HCT116 (cell line): ENCODE results near the gene SENP6. TPM values are rescaled to one million over a fixed set of nuclear protein-coding genes. Genes with fewer than 3 reads are reported as not detected.

Source experiments
- ATAC-seq: fragments of 200-7000 bp; cut with Tn5 transposase; 2 replicates; pipeline ENCODE4 v1.9.1; 2020; ENCODE audit warnings: mild to moderate bottlenecking, moderate library complexity
- BruUV-seq: library from RNA; stranded (reverse); fragments of 400-500 nt; replicated peaks from 2 replicates; lab custom pipeline; 2021; lab: Mats Ljungman, UMichigan
- CTCF ChIA-PET: fragments of 300-600 bp; sonication (Branson Sonifier 250); formaldehyde crosslinking; loops from one replicate; lab custom pipeline; 2021; ENCODE audit warnings: antibody characterized with exemption; lab: Charles Lee
- POLR2A ChIA-PET: fragments of 300-600, 350-600 bp; sonication (Branson Sonifier 250); formaldehyde crosslinking; loops from one replicate; lab custom pipeline; 2021; ENCODE audit warnings: antibody characterized with exemption; lab: Charles Lee
- RAD21 ChIA-PET, 2 experiments: fragments of 300-600 bp; sonication (Branson Sonifier 250); formaldehyde crosslinking; loops; one replicate each; lab custom pipeline; 2023; ENCODE audit warnings: low total read pairs in 2 of 2; ENCODE audit not compliant: uncharacterized antibody in 2 of 2, unreplicated experiment in 2 of 2, low non-redundant PET in 1 of 2; lab: Charles Lee
- DNase-seq: peaks from one replicate; pipeline ENCODE4 v3.0.0-alpha.2; 2010; ENCODE audit warnings: low read depth, low spot score
- H2AFZ ChIP-seq: fragments of 200-600 bp; shearing (Covaris generic), sonication (generic); 2 replicates; pipeline ENCODE4 v1.6.1; 2017; ENCODE audit warnings: low read depth, mixed run types, mixed read lengths, antibody characterized with exemption, low read length; ENCODE audit not compliant: poor library complexity, severe bottlenecking
- H3K27ac ChIP-seq: 2 replicates; pipeline ENCODE4 v1.5.1; 2012; ENCODE audit warnings: low read depth, low read length
- H3K27me3 ChIP-seq: fragments of 200-600 bp; sonication (generic); 2 replicates; pipeline ENCODE4 v1.6.1; 2016; ENCODE audit warnings: mixed run types, low read length, mixed read lengths; ENCODE audit not compliant: insufficient read depth
- H3K36me3 ChIP-seq, 2 experiments: fragments of 200-500 bp in 1 of 2; fragments of 200-600 bp in 1 of 2; sonication (Bioruptor generic) in 1 of 2; sonication (generic) in 1 of 2; 2 replicates each; pipeline versions ENCODE4 v1.5.1 to v1.6.1; 2014 to 2016; ENCODE audit warnings: low read length in 2 of 2, inconsistent platforms in 1 of 2, mixed read lengths in 1 of 2, mixed run types in 1 of 2; ENCODE audit not compliant: insufficient read depth in 2 of 2, control insufficient read depth in 1 of 2
- H3K4me1 ChIP-seq, 2 experiments: fragments of 200-600 bp in 1 of 2; sonication (generic) in 1 of 2; 2 replicates each; pipeline versions ENCODE4 v1.5.1 to v1.6.1; 2012 to 2017; ENCODE audit warnings: low read length in 2 of 2, inconsistent platforms in 1 of 2, mild to moderate bottlenecking in 1 of 2, mixed read lengths in 1 of 2, mixed run types in 1 of 2, moderate library complexity in 1 of 2; ENCODE audit not compliant: insufficient read depth in 2 of 2, control insufficient read depth in 1 of 2
- H3K4me2 ChIP-seq: fragments of 200-600 bp; sonication (generic); 2 replicates; pipeline ENCODE4 v1.6.1; 2017; ENCODE audit warnings: mixed run types, low read length, mixed read lengths
- H3K4me3 ChIP-seq, 2 experiments: fragments of 200-600 bp in 1 of 2; sonication (generic) in 1 of 2; replicated peaks in 1 of 2; 2 replicates each; pipeline ENCODE4 v1.5.1; 2011 to 2016; ENCODE audit warnings: low read length in 2 of 2, control low read depth in 1 of 2, low read depth in 1 of 2, mild to moderate bottlenecking in 1 of 2, mixed read lengths in 1 of 2, mixed run types in 1 of 2
- H3K79me2 ChIP-seq: fragments of 200-600 bp; sonication (generic); 2 replicates; pipeline ENCODE4 v1.6.1; 2017; ENCODE audit warnings: mild to moderate bottlenecking, mixed run types, low read length, moderate library complexity, mixed read lengths; ENCODE audit not compliant: insufficient read depth
- H3K9ac ChIP-seq: fragments of 200-600 bp; sonication (generic); 2 replicates; pipeline ENCODE4 v1.6.1; 2016; ENCODE audit warnings: low read length, mixed read lengths
- H3K9me2 ChIP-seq: fragments of 200-600 bp; sonication (generic), shearing (Covaris generic); 2 replicates; pipeline ENCODE4 v1.6.1; 2017; ENCODE audit warnings: mixed run types, mild to moderate bottlenecking, moderate library complexity; ENCODE audit not compliant: insufficient read depth
- H3K9me3 ChIP-seq, 2 experiments: fragments of 200-500 bp in 1 of 2; fragments of 200-600 bp in 1 of 2; sonication (Bioruptor generic) in 1 of 2; sonication (generic) in 1 of 2; 2 replicates each; pipeline ENCODE4 v1.6.1; 2014 to 2017; ENCODE audit warnings: low read length in 2 of 2, mixed read lengths in 2 of 2, inconsistent platforms in 1 of 2, low read depth in 1 of 2, mild to moderate bottlenecking in 1 of 2, mixed run types in 1 of 2, moderate library complexity in 1 of 2; ENCODE audit not compliant: control insufficient read depth in 1 of 2, insufficient read depth in 1 of 2
- H4K20me1 ChIP-seq: fragments of 200-600 bp; sonication (generic), shearing (Covaris generic); 2 replicates; pipeline ENCODE4 v1.6.1; 2017; ENCODE audit warnings: mixed run types, mild to moderate bottlenecking, moderate library complexity; ENCODE audit not compliant: insufficient read depth
- ELF1 ChIP-seq: IDR thresholded peaks from 2 replicates; pipeline ENCODE4 v1.6.1; 2012; ENCODE audit warnings: low read depth, borderline replicate concordance
- JUND ChIP-seq: IDR thresholded peaks from 2 replicates; pipeline ENCODE4 v1.6.1; 2012
- REST ChIP-seq: IDR thresholded peaks from 2 replicates; pipeline ENCODE4 v1.6.1; 2012; ENCODE audit warnings: low read depth
- SRF ChIP-seq: IDR thresholded peaks from 2 replicates; pipeline ENCODE4 v1.6.1; 2012; ENCODE audit warnings: low read depth
- ZBTB33 ChIP-seq: IDR thresholded peaks from 2 replicates; pipeline ENCODE4 v1.6.1; 2011; ENCODE audit warnings: mild to moderate bottlenecking, low read length, moderate library complexity; ENCODE audit not compliant: insufficient replicate concordance; ENCODE audit errors: extremely low read depth
- intact Hi-C: fragments of 100-400 bp; cut with micrococcal nuclease; formaldehyde crosslinking; loops from 2 replicates; pipeline ENCODE4 v1.10.0; 2022
- total RNA-seq: library from RNA; stranded (reverse); gene quantifications from one replicate; pipeline ENCODE4 v1.2.1, GENCODE V29; 2021; ENCODE audit not compliant: unreplicated experiment

Gene SENP6
- total RNA-seq, 1 experiment from 2014 or later, result 78.1 TPM

GRCh38 chr6:75624335-75624734 is 22.7 kb downstream of the SENP6 start:
- ATAC-seq, result no peak
- CTCF ChIA-PET, result no interaction called here

DNA sequence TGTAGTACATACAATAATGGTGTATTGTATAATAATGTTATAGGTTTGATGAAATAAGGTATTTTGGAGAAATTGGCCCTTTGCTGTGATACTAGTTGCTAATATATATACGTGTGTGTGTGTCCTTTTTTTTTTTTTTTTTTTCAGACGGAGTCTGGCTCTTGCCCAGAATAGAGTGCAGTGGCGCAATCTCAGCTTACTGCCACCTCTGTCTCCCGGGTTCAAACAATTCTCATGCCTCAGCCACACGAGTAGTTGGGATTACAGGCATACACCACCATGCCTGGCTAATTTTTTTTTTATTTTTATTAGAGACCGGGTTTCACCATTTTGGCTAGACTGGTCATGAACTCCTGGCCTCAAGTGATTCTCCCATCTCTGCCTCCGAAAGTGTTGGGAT is 23.3 kb downstream of the SENP6 start:
- ATAC-seq (no peak), DNase-seq (no peak)
- Histone ChIP-seq H3K79me2 (peaks cover 98% of the 10 kb centered on the region), H3K9me2 (no peaks in the 10 kb centered on the region), H3K9ac (no peak overlapping the region), H3K27ac (no peak overlapping the region), H3K4me3 (no peak overlapping the region), H4K20me1 (peaks cover 3% of the 10 kb centered on the region; the same call in 1 of the 2 replicates), H3K36me3 (peaks cover 3 to 8% of the 10 kb centered on the region in 2 experiments; a peak in 3 of 4 replicates), H3K4me1 (no peaks in the 10 kb centered on the region), H3K27me3 (no peaks in the 10 kb centered on the region), H3K4me2 (no peak overlapping the region), H2AFZ (no peak overlapping the region), H3K9me3 (no peaks in the 10 kb centered on the region)
- intact Hi-C loops, result no loop called here
- ChIA-PET RAD21 (no interaction called here), POLR2A (no interaction called here), CTCF (no interaction called here)
- BruUV-seq, result no TSS peak
- TF ChIP-seq REST, result no peak
- TF ChIP-seq ZBTB33, result no peak
- TF ChIP-seq JUND, result no peak

More at GRCh38 chr6:75624335-75624734, 22.7 kb downstream of the SENP6 start:
- Histone ChIP-seq H2AFZ (no peak overlapping the region), H4K20me1 (peaks cover 5% of the 10 kb centered on the region; the same call in 1 of the 2 replicates), H3K9me3 (no peaks in the 10 kb centered on the region), H3K9me2 (no peaks in the 10 kb centered on the region), H3K4me3 (no peak overlapping the region), H3K79me2 (peaks cover 98% of the 10 kb centered on the region), H3K27me3 (no peaks in the 10 kb centered on the region), H3K36me3 (peaks cover 3 to 8% of the 10 kb centered on the region in 2 experiments; a peak in 3 of 4 replicates), H3K27ac (no peak overlapping the region), H3K9ac (no peak overlapping the region), H3K4me2 (no peak overlapping the region), H3K4me1 (no peaks in the 10 kb centered on the region)
- ChIA-PET POLR2A (no interaction called here), RAD21 (no interaction called here)
- TF ChIP-seq ELF1 (no peak), SRF (no peak)
- BruUV-seq, result no TSS peak
- intact Hi-C loops, result no loop called here
- no peak for DNase-seq
